ENCODE data around the gene BRIP1.
"Not testable (repeated sequence)": the region's sequence is repeated elsewhere in the genome, so short reads cannot be mapped to it uniquely, and the experiment has no call there.

BRIP1 gene

DNA sequence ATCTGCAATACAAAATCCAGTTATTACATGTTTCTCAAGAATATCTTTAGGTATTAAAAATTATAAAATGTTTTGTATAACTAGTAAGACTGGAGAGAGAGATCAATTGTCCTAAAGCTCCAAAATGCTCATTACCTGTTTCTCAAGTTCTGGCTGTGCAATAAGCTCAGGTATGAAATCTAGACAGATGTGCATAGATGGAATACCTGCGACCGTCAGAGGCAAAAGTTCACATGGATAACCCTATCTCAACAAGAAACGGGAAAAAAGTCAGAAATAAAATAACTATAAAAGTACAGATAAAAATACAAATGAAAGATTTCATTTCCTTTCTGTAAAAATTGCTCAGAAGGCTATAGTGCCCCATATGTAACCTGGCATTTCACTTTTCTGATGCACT lies 5.8 kb upstream of the BRIP1 start:
- peaks cover 0 to under 1% of the 10 kb centered on the region in 2 donors for H3K4me1 ChIP-seq (ENCODE audit: control insufficient read depth in 2 of 2, insufficient read depth in 2 of 2, low read length in 2 of 2)
- H3K27ac ChIP-seq (ENCODE audit: low read depth in 2 of 2, low read length in 2 of 2) = no peak overlapping the region
- H3K4me3 ChIP-seq (ENCODE audit: low read length in 2 of 2) = no peak overlapping the region
- H3K27me3 ChIP-seq (ENCODE audit: control insufficient read depth in 2 of 2, insufficient read depth in 2 of 2, low read length in 2 of 2) = no peaks in the 10 kb centered on the region
- H3K9ac ChIP-seq (ENCODE audit: low read depth in 1 of 2, low read length in 2 of 2) = no peak overlapping the region
- no peaks in the 10 kb centered on the region for H3K9me3 ChIP-seq (ENCODE audit: control insufficient read depth in 2 of 2, low read length in 2 of 2)
- H3K36me3 ChIP-seq (ENCODE audit: control insufficient read depth in 2 of 2, insufficient read depth in 2 of 2, low read length in 2 of 2) = peaks cover 9 to 14% of the 10 kb centered on the region in 2 donors

DNA sequence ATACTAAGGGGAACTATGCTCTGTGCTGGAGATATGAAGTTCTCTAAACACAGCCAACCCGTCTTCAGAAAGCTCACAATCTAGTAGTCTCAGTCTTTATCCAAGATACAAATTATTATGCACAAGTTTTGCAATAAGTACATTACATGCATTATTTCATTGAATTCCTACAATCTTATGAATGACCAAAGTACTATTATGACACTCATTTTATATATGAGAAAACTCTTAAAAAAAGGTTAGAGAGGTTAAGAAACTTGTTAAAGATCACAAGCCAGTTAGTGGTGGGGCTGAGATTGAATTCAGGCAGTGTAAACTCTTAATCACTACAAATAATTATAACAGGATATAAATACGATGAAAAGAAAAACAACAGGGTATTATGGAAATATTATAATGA lies 4.7 kb upstream of the BRIP1 start:
- H3K27me3 ChIP-seq (ENCODE audit: control insufficient read depth in 2 of 2, insufficient read depth in 2 of 2, low read length in 2 of 2) = no peaks in the 10 kb centered on the region
- peaks cover 0 to 2% of the 10 kb centered on the region in 2 donors for H3K4me1 ChIP-seq (ENCODE audit: control insufficient read depth in 2 of 2, insufficient read depth in 2 of 2, low read length in 2 of 2)
- no peak overlapping the region for H3K27ac ChIP-seq (ENCODE audit: low read depth in 2 of 2, low read length in 2 of 2)
- H3K36me3 ChIP-seq (ENCODE audit: control insufficient read depth in 2 of 2, insufficient read depth in 2 of 2, low read length in 2 of 2) = peaks cover 9 to 14% of the 10 kb centered on the region in 2 donors
- no peak overlapping the region for H3K9ac ChIP-seq (ENCODE audit: low read depth in 1 of 2, low read length in 2 of 2)
- H3K9me3 ChIP-seq (ENCODE audit: control insufficient read depth in 2 of 2, low read length in 2 of 2) = no peaks in the 10 kb centered on the region
- no peak overlapping the region for H3K4me3 ChIP-seq (ENCODE audit: low read length in 2 of 2)

DNA sequence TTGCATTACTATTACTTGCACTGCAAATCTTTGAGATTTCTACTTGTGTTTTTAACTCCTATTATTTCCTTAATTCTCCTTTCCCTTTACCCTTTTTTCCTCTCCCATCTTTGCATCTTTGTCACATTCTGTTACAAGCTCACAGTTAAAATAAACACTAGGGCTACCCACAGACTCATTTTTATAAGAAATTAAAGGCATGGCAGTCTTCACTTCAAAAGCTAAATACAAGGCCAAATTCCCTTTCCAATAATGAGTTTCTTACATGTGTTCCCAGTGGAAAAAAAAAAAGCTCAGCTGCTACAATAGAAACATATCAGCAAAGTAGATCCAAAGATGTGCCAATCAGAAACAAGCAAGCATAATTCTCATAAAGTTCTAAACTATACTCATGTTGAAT lies 3.7 kb upstream of the BRIP1 start:
- Histone ChIP-seq H3K4me3 (ENCODE audit: low read length in 2 of 2) (no peak overlapping the region), H3K4me1 (ENCODE audit: control insufficient read depth in 2 of 2, insufficient read depth in 2 of 2, low read length in 2 of 2) (peaks cover 2 to 6% of the 10 kb centered on the region in 2 donors), H3K36me3 (ENCODE audit: control insufficient read depth in 2 of 2, insufficient read depth in 2 of 2, low read length in 2 of 2) (peaks cover 7 to 13% of the 10 kb centered on the region in 2 donors), H3K9me3 (ENCODE audit: control insufficient read depth in 2 of 2, low read length in 2 of 2) (no peaks in the 10 kb centered on the region), H3K9ac (ENCODE audit: low read depth in 1 of 2, low read length in 2 of 2) (no peak overlapping the region), H3K27ac (ENCODE audit: low read depth in 2 of 2, low read length in 2 of 2) (no peak overlapping the region), H3K27me3 (ENCODE audit: control insufficient read depth in 2 of 2, insufficient read depth in 2 of 2, low read length in 2 of 2) (no peaks in the 10 kb centered on the region)

DNA sequence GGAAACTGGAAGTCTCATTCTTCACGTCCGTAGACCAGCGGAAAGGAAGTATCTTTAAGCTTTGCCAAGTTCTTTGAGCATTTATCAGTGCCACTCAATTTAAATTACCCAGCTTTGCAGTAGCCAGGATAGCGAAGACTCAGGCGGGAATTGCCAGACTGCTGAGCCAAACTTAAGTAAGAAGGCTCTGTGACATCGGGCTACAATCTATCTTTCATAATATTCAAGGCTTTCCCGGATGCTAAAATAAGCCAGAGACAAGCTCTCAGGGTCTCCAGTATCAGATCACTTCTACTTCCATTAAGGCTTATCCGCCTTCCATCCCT lies 436 bp upstream of the BRIP1 start:
- Histone ChIP-seq H3K4me3 (ENCODE audit: low read length in 2 of 2) (peak overlapping the region; percentile 86 to 96), H3K4me1 (ENCODE audit: control insufficient read depth in 2 of 2, insufficient read depth in 2 of 2, low read length in 2 of 2) (peaks cover 2 to 7% of the 10 kb centered on the region in 2 donors), H3K27ac (ENCODE audit: low read depth in 2 of 2, low read length in 2 of 2) (peak overlapping the region; percentile 83), H3K27me3 (ENCODE audit: control insufficient read depth in 2 of 2, insufficient read depth in 2 of 2, low read length in 2 of 2) (no peaks in the 10 kb centered on the region), H3K36me3 (ENCODE audit: control insufficient read depth in 2 of 2, insufficient read depth in 2 of 2, low read length in 2 of 2) (peaks cover 2 to 7% of the 10 kb centered on the region in 2 donors), H3K9ac (ENCODE audit: low read depth in 1 of 2, low read length in 2 of 2) (peak overlapping the region; percentile 75 to 87), H3K9me3 (ENCODE audit: control insufficient read depth in 2 of 2, low read length in 2 of 2) (no peaks in the 10 kb centered on the region)

DNA sequence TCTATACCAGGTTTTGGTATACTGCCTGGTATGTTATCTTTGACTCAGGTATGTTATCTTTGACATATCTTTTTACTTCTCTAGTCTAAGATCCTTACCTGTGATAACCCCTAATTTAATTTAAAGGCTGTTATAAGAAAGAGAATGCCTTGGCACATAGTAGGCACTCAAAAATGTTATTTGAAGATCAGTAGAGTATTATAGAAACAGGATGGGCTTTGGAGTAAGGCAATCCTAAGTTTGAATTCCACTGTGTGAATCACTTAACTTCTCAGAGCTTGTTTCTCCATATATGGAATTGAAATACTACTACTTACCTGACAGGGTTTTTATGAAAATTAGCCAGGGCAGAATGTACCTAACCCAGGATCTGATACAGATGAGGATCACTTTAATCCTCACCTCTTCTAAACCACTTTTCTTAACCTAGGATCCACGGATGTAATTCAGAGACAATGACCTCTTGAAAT lies 1.2 kb downstream of the BRIP1 start:
- no peaks in the 10 kb centered on the region for H3K27me3 ChIP-seq (ENCODE audit: control insufficient read depth in 2 of 2, insufficient read depth in 2 of 2, low read length in 2 of 2)
- H3K4me3 ChIP-seq (ENCODE audit: low read length in 2 of 2) = peak overlapping the region in 1 of 2 donors; percentile 86
- H3K4me1 ChIP-seq (ENCODE audit: control insufficient read depth in 2 of 2, insufficient read depth in 2 of 2, low read length in 2 of 2) = peaks cover 2 to 7% of the 10 kb centered on the region in 2 donors
- no peaks in the 10 kb centered on the region for H3K9me3 ChIP-seq (ENCODE audit: control insufficient read depth in 2 of 2, low read length in 2 of 2)
- peak overlapping the region; percentile 75 to 84 for H3K9ac ChIP-seq (ENCODE audit: low read depth in 1 of 2, low read length in 2 of 2)
- H3K27ac ChIP-seq (ENCODE audit: low read depth in 2 of 2, low read length in 2 of 2) = no peak overlapping the region
- H3K36me3 ChIP-seq (ENCODE audit: control insufficient read depth in 2 of 2, insufficient read depth in 2 of 2, low read length in 2 of 2) = peaks cover 0 to 2% of the 10 kb centered on the region in 2 donors

DNA sequence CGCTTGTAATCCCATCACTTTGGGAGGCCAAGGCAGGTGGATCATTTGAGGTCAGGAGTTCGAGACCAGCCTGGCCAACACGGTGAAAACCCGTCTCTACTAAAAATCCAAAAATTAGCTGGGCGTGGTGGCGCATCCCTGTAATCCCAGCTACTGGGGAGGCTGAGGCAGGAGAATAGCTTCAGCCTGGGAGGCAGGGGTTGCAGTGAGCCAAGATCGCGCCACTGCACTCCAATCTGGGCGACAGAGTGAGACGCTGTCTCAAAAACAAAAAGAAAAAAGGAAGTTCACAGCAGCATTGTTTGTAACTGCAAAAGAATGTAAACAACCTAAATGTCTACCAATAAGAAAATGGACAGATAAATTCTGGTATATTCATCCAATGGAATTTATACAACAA lies 2.9 kb downstream of the BRIP1 start:
- H3K9ac ChIP-seq (ENCODE audit: low read depth in 1 of 2, low read length in 2 of 2) = not testable (repeated sequence)

DNA sequence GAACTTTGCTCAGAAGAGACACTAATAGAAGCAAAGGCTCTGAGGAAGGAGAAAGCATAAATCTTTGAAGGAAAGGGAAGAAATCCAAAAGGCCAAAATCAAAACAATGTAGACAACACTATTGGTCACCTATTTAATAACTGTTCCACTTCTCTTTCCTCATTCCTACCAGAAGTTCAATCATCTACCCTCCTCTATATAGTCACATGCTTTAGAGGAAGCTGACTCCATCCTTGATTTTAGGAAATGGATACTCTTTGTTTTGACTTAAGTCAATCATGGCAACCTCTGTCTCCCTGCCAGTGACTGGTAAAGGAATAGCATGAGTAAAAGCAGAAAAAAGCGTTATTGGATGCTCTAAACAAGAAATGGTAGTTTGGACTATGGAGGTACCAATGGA lies 7.3 kb downstream of the BRIP1 start:
- Histone ChIP-seq H3K27ac (ENCODE audit: low read depth in 2 of 2, low read length in 2 of 2) (no peak overlapping the region), H3K36me3 (ENCODE audit: control insufficient read depth in 2 of 2, insufficient read depth in 2 of 2, low read length in 2 of 2) (no peaks in the 10 kb centered on the region), H3K9ac (ENCODE audit: low read depth in 1 of 2, low read length in 2 of 2) (no peak overlapping the region), H3K4me3 (ENCODE audit: low read length in 2 of 2) (no peak overlapping the region), H3K4me1 (ENCODE audit: control insufficient read depth in 2 of 2, insufficient read depth in 2 of 2, low read length in 2 of 2) (no peaks in the 10 kb centered on the region), H3K27me3 (ENCODE audit: control insufficient read depth in 2 of 2, insufficient read depth in 2 of 2, low read length in 2 of 2) (no peaks in the 10 kb centered on the region), H3K9me3 (ENCODE audit: control insufficient read depth in 2 of 2, low read length in 2 of 2) (no peaks in the 10 kb centered on the region)

More for the DNA sequence above, 2.9 kb downstream of the BRIP1 start:
- H3K36me3 ChIP-seq (ENCODE audit: control insufficient read depth in 2 of 2, insufficient read depth in 2 of 2, low read length in 2 of 2); H3K4me3 ChIP-seq (ENCODE audit: low read length in 2 of 2); H3K9me3 ChIP-seq (ENCODE audit: control insufficient read depth in 2 of 2, low read length in 2 of 2); H3K27ac ChIP-seq (ENCODE audit: low read depth in 2 of 2, low read length in 2 of 2); H3K4me1 ChIP-seq (ENCODE audit: control insufficient read depth in 2 of 2, insufficient read depth in 2 of 2, low read length in 2 of 2); H3K27me3 ChIP-seq (ENCODE audit: control insufficient read depth in 2 of 2, insufficient read depth in 2 of 2, low read length in 2 of 2): not testable (repeated sequence)

DNA sequence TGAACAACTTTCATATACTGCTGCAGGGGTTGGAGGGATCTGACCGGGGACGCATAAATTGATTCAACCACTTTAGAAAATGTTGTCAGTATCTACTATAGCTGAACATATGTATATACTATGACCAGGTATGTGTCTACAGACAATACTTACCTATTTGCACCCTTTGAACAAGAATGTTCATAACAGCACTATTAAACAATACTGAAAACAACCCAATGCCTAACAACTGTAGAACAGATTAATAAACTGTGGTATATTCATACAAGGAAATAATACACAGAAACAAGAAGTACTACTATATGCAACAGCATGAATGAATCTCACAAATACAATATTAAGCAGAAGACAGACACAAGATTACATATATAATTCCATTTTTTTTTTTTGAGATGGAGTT lies 10.5 kb downstream of the BRIP1 start:
- H3K4me3 ChIP-seq (ENCODE audit: low read length in 2 of 2) = no peak overlapping the region
- H3K4me1 ChIP-seq (ENCODE audit: control insufficient read depth in 2 of 2, insufficient read depth in 2 of 2, low read length in 2 of 2) = no peaks in the 10 kb centered on the region
- no peaks in the 10 kb centered on the region for H3K9me3 ChIP-seq (ENCODE audit: control insufficient read depth in 2 of 2, low read length in 2 of 2)
- no peak overlapping the region for H3K27ac ChIP-seq (ENCODE audit: low read depth in 2 of 2, low read length in 2 of 2)
- H3K36me3 ChIP-seq (ENCODE audit: control insufficient read depth in 2 of 2, insufficient read depth in 2 of 2, low read length in 2 of 2) = no peaks in the 10 kb centered on the region
- H3K27me3 ChIP-seq (ENCODE audit: control insufficient read depth in 2 of 2, insufficient read depth in 2 of 2, low read length in 2 of 2) = no peaks in the 10 kb centered on the region
- H3K9ac ChIP-seq (ENCODE audit: low read depth in 1 of 2, low read length in 2 of 2) = no peak overlapping the region

DNA sequence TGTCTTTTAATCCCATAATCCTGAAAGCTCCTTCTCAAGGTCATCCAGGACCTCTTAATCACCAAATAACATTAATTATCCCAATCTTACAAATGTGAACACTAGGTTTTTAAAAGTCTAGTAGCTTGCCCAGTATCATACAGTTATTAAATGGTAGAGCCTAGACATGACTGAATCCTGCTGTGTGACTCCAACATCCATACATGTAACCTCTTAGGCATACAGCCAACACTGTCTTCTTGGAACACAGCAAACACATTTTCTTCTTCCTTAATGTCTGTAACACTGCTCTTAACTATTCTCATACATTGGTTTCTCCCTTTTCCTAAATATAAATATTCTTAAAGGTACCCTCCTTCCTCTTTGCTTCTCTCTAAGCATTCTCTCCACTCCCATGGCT lies 13.7 kb downstream of the BRIP1 start:
- no peaks in the 10 kb centered on the region for H3K9me3 ChIP-seq (ENCODE audit: control insufficient read depth in 2 of 2, low read length in 2 of 2)
- no peaks in the 10 kb centered on the region for H3K27me3 ChIP-seq (ENCODE audit: control insufficient read depth in 2 of 2, insufficient read depth in 2 of 2, low read length in 2 of 2)
- no peaks in the 10 kb centered on the region for H3K36me3 ChIP-seq (ENCODE audit: control insufficient read depth in 2 of 2, insufficient read depth in 2 of 2, low read length in 2 of 2)
- no peak overlapping the region for H3K9ac ChIP-seq (ENCODE audit: low read depth in 1 of 2, low read length in 2 of 2)
- H3K4me3 ChIP-seq (ENCODE audit: low read length in 2 of 2) = no peak overlapping the region
- no peaks in the 10 kb centered on the region for H3K4me1 ChIP-seq (ENCODE audit: control insufficient read depth in 2 of 2, insufficient read depth in 2 of 2, low read length in 2 of 2)
- H3K27ac ChIP-seq (ENCODE audit: low read depth in 2 of 2, low read length in 2 of 2) = no peak overlapping the region

DNA sequence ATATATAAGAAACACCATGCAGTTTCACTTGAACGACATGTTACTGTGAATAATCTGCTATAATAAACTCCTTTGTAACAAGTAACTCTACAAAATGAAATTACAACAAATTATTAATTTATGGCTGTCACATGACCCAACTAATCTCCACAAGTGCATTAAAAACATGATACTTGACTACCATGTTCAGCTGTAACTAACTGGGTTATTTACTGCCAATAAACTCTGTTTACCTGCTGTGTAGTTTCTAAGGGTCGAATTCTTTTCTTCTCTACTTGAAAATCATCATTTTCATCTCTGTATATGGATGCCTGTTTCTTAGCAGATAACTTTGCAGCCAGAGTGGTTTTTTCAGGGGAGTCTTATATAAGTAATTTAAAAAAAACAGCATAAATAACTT lies 14.4 kb downstream of the BRIP1 start:
- Histone ChIP-seq H3K9me3 (ENCODE audit: control insufficient read depth in 2 of 2, low read length in 2 of 2) (no peaks in the 10 kb centered on the region), H3K9ac (ENCODE audit: low read depth in 1 of 2, low read length in 2 of 2) (no peak overlapping the region), H3K27ac (ENCODE audit: low read depth in 2 of 2, low read length in 2 of 2) (no peak overlapping the region), H3K36me3 (ENCODE audit: control insufficient read depth in 2 of 2, insufficient read depth in 2 of 2, low read length in 2 of 2) (no peaks in the 10 kb centered on the region), H3K4me3 (ENCODE audit: low read length in 2 of 2) (no peak overlapping the region), H3K27me3 (ENCODE audit: control insufficient read depth in 2 of 2, insufficient read depth in 2 of 2, low read length in 2 of 2) (no peaks in the 10 kb centered on the region), H3K4me1 (ENCODE audit: control insufficient read depth in 2 of 2, insufficient read depth in 2 of 2, low read length in 2 of 2) (no peaks in the 10 kb centered on the region)

DNA sequence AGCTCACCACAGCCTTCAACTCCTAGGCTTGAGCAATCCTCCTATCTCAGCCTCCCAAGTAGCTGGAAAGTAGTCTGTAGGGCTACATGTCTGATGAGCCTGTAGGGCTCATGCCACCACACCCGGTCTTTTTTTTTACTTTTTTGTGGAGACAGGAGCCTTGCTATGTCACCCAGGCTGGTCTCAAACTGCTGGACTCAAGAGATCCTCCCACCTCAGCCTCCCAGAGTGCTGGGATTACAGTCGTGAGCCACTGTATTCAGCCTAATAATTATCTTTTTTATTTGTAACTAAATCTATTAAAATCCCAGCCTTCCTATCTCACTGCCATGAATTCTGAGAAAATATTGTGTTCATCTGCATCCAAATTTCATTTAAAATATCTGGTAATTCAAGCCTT lies 15.1 kb downstream of the BRIP1 start:
- Histone ChIP-seq H3K9ac (ENCODE audit: low read depth in 1 of 2, low read length in 2 of 2) (no peak overlapping the region), H3K4me3 (ENCODE audit: low read length in 2 of 2) (no peak overlapping the region), H3K4me1 (ENCODE audit: control insufficient read depth in 2 of 2, insufficient read depth in 2 of 2, low read length in 2 of 2) (no peaks in the 10 kb centered on the region), H3K27me3 (ENCODE audit: control insufficient read depth in 2 of 2, insufficient read depth in 2 of 2, low read length in 2 of 2) (no peaks in the 10 kb centered on the region), H3K27ac (ENCODE audit: low read depth in 2 of 2, low read length in 2 of 2) (no peak overlapping the region), H3K9me3 (ENCODE audit: control insufficient read depth in 2 of 2, low read length in 2 of 2) (no peaks in the 10 kb centered on the region), H3K36me3 (ENCODE audit: control insufficient read depth in 2 of 2, insufficient read depth in 2 of 2, low read length in 2 of 2) (no peaks in the 10 kb centered on the region)
